Purkinje cell (primary cell): ENCODE results near the gene YKT6. TPM values are rescaled to one million over a fixed set of nuclear protein-coding genes. Genes with fewer than 3 reads are reported as not detected.

ENCODE experiments used
- polyA plus RNA-seq: library from polyadenylated mRNA; unstranded; fragments of >200 nt; fragmentation: Nextera tagmentation; gene quantifications from 2 replicates; pipeline ENCODE4 v1.2.1, GENCODE V29; 2014

The YKT6 gene
- 13.3 and 20.0 TPM in 2 replicates for polyA plus RNA-seq

DNA sequence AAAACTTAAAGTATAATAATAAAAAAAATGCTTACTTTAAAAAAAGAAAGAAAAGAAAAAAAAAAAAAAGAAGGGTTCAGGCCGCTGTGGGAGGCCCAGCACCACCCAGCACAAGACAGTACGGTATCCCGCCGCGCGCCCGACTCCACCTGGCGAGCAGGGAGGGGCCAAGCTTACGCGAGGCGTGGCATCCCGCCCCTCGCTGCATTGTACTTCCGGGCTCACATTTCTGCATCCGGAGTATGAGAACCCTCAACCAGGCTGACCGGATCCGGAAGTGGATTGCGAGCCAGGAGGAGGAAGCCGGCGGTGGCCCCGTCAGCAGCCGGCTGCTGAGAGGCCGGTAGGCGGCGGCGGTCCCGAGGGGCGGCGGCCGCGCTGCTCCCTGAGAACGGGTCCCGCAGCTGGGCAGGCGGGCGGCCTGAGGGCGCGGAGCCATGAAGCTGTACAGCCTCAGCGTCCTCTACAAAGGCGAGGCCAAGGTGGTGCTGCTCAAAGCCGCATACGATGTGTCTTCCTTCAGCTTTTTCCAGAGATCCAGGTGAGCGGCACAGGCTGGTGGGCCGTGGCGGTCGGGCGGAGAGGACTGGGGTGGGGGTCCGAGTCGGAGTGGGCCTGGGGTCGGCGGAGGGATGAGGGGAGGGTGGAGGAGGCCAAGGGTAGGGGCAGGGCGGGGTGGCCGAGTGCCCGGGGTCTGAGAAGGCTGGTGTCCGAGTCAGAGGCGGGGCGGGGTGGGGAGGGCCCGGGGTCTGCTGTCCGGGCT lies at the start of gene YKT6:
Gene YKT6 (plus strand): TSS at position 280 of the 763 bp plus-strand sequence. CDS start 158 bp downstream, at position 438.

DNA sequence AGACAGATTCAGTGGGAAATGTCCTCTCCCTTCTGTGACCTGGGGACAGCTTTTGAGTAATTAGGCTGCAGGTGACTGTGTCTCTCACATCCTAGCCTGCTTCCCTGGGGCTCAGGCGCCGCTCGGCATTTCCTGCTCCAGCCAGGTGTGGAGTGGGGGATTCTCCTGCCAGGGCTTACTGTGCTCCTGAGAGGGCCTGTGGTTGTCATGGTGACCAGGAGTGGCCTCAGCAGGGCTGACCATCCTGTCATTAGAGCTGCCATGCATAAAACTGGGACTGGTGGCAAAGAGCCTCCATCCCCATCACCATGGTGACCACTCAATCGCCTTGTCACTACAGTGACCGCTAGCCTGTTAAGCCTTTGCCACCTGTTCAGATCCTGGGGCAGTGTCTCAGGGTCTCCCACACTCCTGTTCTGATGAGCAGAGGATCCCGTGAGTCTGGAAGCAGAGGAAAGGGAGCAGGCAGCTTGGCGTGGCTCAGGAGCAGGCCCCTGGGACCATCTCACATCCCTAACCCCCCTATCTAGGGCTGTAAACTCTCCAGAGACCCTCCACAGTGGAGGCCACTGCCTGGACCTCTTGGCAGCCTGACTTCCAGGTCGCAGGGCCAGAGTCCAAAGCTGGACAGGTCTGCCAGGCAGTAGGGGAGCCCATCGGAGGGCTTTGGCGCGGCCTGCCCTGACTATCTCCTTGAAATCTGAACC lies 11.3 kb upstream of the YKT6 start, which contains the start of gene GCK:
Gene GCK (minus strand): TSS at position 154 of the 707 bp plus-strand sequence. CDS start 486 bp downstream, outside the sequence.

Other genes starting within 250 kb of the YKT6 start
- gene SPDYE1, start 203.1 kb upstream of the YKT6 start, polyA plus RNA-seq = 0.11 TPM in 1 of 2 replicates, not detected in the other
- gene DBNL, start 156.3 kb upstream of the YKT6 start, polyA plus RNA-seq = 7.5 and 9.9 TPM in 2 replicates
- gene PGAM2, start 135.4 kb upstream of the YKT6 start, polyA plus RNA-seq = 6.0 and 6.5 TPM in 2 replicates
- 0.29 and 1.2 TPM in 2 replicates for gene POLM, start 118.4 kb upstream of the YKT6 start, polyA plus RNA-seq
- gene AEBP1, start 96.6 kb upstream of the YKT6 start, polyA plus RNA-seq = 0.14 TPM in 1 of 2 replicates, not detected in the other
- gene POLD2, start 77.4 kb upstream of the YKT6 start, polyA plus RNA-seq = 21.9 and 42.2 TPM in 2 replicates
- gene MYL7, start 59.6 kb upstream of the YKT6 start, polyA plus RNA-seq = 2.4 TPM in 1 of 2 replicates, not detected in the other
- 1.3 and 3.7 TPM in 2 replicates for gene GCK, start 11.5 kb upstream of the YKT6 start, polyA plus RNA-seq
- gene CAMK2B, start 124.6 kb downstream of the YKT6 start, polyA plus RNA-seq = 164 and 201 TPM in 2 replicates